HUES6 (cell line): ENCODE results near the gene MCTP1.

Experiments used
- H3K27ac ChIP-seq: 2 replicates; pipeline ENCODE4 v1.7.0; 2013; ENCODE audit warnings: low read depth, mild to moderate bottlenecking, low read length, inconsistent platforms
- H3K27me3 ChIP-seq: 2 replicates; pipeline ENCODE4 v1.6.1; 2013; ENCODE audit warnings: low read length; ENCODE audit not compliant: control insufficient read depth, insufficient read depth
- H3K36me3 ChIP-seq: 2 replicates; pipeline ENCODE4 v1.6.1; 2013; ENCODE audit warnings: low read length; ENCODE audit not compliant: control insufficient read depth, insufficient read depth
- H3K4me1 ChIP-seq: 2 replicates; pipeline ENCODE4 v1.6.1; 2013; ENCODE audit warnings: low read length; ENCODE audit not compliant: control insufficient read depth, insufficient read depth
- H3K4me3 ChIP-seq: 2 replicates; pipeline ENCODE4 v1.5.1; 2013; ENCODE audit warnings: low read depth, low read length
- H3K9ac ChIP-seq: one replicate; pipeline ENCODE4 v1.6.1; 2013; ENCODE audit warnings: mild to moderate bottlenecking, low read length
- H3K9me3 ChIP-seq: 2 replicates; pipeline ENCODE4 v1.6.1; 2013; ENCODE audit warnings: low read depth, low read length; ENCODE audit not compliant: control insufficient read depth, insufficient read depth

MCTP1 gene

DNA sequence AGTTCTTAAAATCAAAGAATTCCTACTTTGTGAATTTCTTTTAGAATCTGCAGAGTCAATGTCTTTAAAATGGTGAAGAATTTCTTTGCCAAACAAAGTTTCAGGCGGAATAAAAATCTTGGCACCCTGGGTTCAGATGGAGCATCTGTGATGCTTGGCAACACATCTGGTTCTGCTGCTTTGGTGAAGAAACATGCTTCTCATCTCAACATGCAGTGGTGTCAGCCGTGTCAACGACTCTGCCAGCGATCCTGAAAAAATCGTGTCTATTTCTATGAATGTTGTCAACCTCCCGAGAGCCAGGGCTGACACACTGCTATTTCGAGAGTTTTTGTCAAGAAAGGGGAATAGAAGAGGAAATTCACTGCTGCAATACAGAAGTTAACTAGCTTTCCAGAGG lies 514.9 kb downstream of the MCTP1 start:
- no peak overlapping the region for H3K9ac ChIP-seq
- no peaks in the 10 kb centered on the region for H3K9me3 ChIP-seq
- H3K27me3 ChIP-seq = no peaks in the 10 kb centered on the region
- H3K4me1 ChIP-seq = no peaks in the 10 kb centered on the region
- no peak overlapping the region for H3K27ac ChIP-seq
- no peaks in the 10 kb centered on the region for H3K36me3 ChIP-seq
- no peak overlapping the region for H3K4me3 ChIP-seq

DNA sequence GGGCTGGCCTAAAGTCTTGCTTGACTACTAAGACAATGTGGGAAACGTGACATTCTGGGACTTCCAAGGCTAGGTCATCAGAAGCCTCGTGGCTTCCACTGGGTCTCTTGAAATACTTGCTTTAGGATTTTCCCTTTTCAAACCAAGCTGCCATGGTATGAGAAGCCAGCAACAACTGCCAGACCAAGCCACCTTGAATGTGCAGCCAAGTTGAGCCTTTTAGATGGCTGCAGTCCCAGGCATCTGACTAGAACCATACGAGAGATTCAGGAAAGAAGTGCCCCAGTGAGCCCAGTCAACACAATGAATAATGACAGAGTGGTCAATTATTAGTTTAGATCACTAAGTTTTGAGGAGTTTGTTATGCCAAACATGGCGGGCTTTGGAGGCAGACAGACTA lies 523.1 kb downstream of the MCTP1 start:
- Histone ChIP-seq H3K27ac (no peak overlapping the region), H3K9ac (no peak overlapping the region), H3K27me3 (no peaks in the 10 kb centered on the region), H3K4me1 (no peaks in the 10 kb centered on the region), H3K9me3 (no peaks in the 10 kb centered on the region), H3K4me3 (no peak overlapping the region), H3K36me3 (no peaks in the 10 kb centered on the region)

DNA sequence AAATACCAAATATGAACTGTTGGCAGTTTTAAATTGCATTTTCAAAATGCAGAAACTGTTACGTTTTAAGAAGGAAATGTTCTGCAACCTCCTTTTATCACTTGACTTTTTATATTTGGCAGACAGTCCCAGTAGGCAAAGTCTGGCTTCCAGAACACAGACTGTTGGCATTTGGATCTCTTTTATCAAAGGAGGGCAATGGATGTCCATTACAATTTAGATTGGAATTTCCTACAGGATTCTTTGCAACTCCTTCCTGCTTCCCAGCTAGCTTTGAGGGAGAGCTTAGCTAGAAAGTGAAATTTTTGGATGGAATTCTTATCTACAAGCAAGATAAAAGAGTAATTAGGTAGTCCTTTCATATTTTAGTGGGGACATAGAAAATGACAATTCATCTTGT lies 523.8 kb downstream of the MCTP1 start:
- no peaks in the 10 kb centered on the region for H3K36me3 ChIP-seq

DNA sequence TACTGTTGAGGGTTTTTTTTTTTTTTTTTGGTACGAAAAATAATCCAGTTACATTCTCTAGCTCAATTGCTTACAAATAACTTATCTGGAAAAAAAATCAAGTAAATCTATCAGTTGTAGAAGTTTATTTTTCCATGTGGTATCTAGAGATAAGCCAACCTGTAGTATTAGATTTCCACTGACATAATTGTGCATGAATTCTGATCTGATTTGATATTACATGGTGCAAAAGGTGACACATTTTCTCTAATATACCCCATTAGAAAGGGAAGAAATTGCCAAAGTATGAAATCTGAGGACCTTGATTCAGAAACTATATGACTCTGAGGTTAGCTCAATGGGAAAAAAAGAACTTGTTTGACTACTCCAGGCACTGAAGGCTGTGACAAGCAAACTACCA lies 524.9 kb downstream of the MCTP1 start:
- H3K9ac ChIP-seq = no peak overlapping the region
- H3K4me1 ChIP-seq = no peaks in the 10 kb centered on the region
- H3K36me3 ChIP-seq = no peaks in the 10 kb centered on the region
- no peaks in the 10 kb centered on the region for H3K27me3 ChIP-seq
- H3K27ac ChIP-seq = no peak overlapping the region
- no peak overlapping the region for H3K4me3 ChIP-seq
- no peaks in the 10 kb centered on the region for H3K9me3 ChIP-seq

More for the DNA sequence above, 523.8 kb downstream of the MCTP1 start:
- no peaks in the 10 kb centered on the region for H3K4me1 ChIP-seq
- no peak overlapping the region for H3K27ac ChIP-seq
- H3K4me3 ChIP-seq = no peak overlapping the region
- no peaks in the 10 kb centered on the region for H3K27me3 ChIP-seq
- H3K9ac ChIP-seq = no peak overlapping the region
- H3K9me3 ChIP-seq = no peaks in the 10 kb centered on the region

DNA sequence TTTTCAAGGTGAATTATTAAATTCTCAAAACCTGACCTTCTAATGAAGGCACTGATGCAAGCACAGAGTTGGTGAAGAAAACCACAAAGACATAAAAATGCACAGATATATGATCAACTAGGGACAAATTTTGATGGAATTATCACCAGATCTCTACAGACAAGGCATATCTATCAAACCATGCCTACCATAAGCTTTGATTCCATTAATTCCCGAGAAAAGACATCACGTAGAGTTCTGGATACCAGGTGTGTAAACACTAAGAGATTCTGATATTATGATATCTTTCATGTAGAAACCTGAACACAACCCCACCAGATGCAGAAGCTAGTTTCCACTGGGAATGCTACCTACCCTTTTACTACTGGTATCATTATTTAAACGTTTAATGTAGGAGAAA lies 525.9 kb downstream of the MCTP1 start:
- H3K27me3 ChIP-seq = no peaks in the 10 kb centered on the region
- no peak overlapping the region for H3K9ac ChIP-seq
- no peak overlapping the region for H3K27ac ChIP-seq
- H3K9me3 ChIP-seq = no peaks in the 10 kb centered on the region
- no peak overlapping the region for H3K4me3 ChIP-seq
- H3K36me3 ChIP-seq = no peaks in the 10 kb centered on the region
- H3K4me1 ChIP-seq = no peaks in the 10 kb centered on the region

DNA sequence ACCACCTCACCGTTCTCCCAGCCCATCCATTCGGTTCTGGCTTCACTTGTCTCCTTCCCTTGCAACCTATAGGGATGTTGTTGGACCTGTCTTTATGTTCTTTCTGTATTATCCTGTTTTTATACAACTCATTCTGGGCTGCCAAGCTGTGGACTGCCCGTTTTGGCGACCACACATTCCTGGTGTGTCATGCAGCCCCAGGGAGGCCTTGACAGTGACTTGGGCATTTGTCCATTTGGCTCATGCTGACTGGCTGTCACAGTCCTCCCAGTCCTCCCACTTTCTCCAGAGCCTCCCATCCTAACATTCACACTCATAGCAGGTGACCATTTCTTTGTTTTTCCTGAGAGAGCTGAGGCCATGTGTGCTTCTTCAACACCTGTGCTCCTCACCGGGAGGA lies 530.1 kb downstream of the MCTP1 start:
- H3K9ac ChIP-seq = no peak overlapping the region
- no peaks in the 10 kb centered on the region for H3K27me3 ChIP-seq
- no peaks in the 10 kb centered on the region for H3K36me3 ChIP-seq
- no peak overlapping the region for H3K4me3 ChIP-seq
- H3K9me3 ChIP-seq = no peaks in the 10 kb centered on the region
- H3K27ac ChIP-seq = no peak overlapping the region
- no peaks in the 10 kb centered on the region for H3K4me1 ChIP-seq

DNA sequence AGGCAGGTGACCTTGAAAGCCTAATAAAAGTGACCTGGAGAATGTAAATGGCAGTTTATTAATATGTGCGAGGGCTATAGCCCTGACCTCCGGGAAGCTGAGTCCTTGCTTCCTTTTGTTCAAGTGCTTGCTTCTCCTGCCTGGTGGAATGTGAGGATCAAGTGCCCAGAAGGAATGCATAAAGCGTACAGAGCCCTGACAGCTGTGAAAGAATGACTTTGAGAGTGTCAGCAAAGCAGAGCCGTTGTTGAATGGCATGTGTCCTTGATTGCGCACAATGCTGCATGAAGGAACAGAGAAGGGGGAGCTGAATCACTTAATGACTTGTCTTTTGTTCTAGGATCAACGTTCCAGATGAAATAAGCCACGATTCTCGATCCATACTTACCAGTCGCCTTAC lies 533.4 kb downstream of the MCTP1 start:
- Histone ChIP-seq H3K27ac (no peak overlapping the region), H3K4me1 (no peaks in the 10 kb centered on the region), H3K27me3 (no peaks in the 10 kb centered on the region), H3K36me3 (no peaks in the 10 kb centered on the region), H3K9me3 (no peaks in the 10 kb centered on the region), H3K4me3 (no peak overlapping the region), H3K9ac (no peak overlapping the region)

DNA sequence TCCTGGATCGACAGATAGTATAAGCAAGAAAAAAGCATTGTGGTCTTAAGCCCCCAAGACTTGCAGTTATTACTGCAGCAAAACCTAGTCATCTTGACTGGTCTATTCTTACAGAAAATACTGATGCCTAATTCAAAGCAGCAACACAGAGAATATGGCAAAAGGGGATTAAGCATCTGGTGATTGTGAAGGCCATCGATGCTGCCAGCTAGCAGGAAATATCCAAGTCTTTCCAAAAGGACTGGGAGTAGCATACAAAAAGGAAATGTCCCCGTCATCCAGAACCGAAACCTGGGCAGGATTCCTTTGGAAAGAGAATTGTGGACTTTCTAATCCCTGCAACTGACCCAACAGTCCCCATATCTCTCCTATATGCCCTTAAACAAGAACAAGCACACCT lies 534.2 kb downstream of the MCTP1 start:
- H3K9ac ChIP-seq = no peak overlapping the region
- H3K27me3 ChIP-seq = no peaks in the 10 kb centered on the region
- H3K36me3 ChIP-seq = no peaks in the 10 kb centered on the region
- H3K9me3 ChIP-seq = no peaks in the 10 kb centered on the region
- H3K27ac ChIP-seq = no peak overlapping the region
- no peaks in the 10 kb centered on the region for H3K4me1 ChIP-seq
- H3K4me3 ChIP-seq = no peak overlapping the region

DNA sequence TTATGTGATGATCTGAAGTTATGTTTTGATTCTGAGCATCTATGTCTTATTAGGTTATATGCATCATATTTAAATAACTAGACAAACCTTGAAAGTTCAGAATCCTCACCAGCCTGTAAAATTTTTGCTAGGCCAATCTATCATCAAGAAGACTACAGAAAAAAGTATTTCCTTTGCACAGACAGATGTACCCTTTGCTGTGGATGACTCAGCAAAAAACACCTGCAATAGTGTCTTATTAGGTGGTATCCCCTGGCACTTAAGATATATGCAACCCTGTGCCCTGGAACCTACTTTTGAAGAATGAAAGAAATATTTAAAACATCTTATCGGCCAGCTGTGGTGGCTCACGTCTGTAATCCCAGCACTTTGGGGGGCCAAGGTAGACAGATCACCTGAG lies 535.9 kb downstream of the MCTP1 start:
- Histone ChIP-seq H3K4me1 (no peaks in the 10 kb centered on the region), H3K9me3 (no peaks in the 10 kb centered on the region), H3K4me3 (no peak overlapping the region), H3K27ac (no peak overlapping the region), H3K9ac (no peak overlapping the region), H3K27me3 (no peaks in the 10 kb centered on the region), H3K36me3 (no peaks in the 10 kb centered on the region)

DNA sequence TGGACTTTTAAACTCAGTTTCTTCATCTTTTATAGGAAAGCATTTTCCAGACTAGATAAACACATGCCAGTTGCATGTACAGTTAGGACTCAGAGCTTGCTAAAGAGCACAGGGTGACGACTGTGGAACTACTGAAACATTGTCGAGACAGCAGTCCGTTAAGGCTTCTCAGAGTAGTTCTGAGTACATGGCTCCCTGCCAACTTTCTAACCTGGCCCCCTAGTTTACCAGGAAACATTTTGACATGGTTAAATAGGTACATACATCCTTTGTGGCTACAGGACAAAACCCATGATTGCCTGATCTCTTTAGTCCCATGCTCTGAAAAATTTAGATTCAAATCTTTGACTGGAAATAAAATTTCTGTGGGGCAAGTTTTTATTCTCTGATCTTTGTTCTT lies 536.7 kb downstream of the MCTP1 start:
- no peaks in the 10 kb centered on the region for H3K9me3 ChIP-seq
- H3K27ac ChIP-seq = no peak overlapping the region
- no peaks in the 10 kb centered on the region for H3K36me3 ChIP-seq
- no peaks in the 10 kb centered on the region for H3K27me3 ChIP-seq
- no peaks in the 10 kb centered on the region for H3K4me1 ChIP-seq
- H3K9ac ChIP-seq = no peak overlapping the region
- no peak overlapping the region for H3K4me3 ChIP-seq

DNA sequence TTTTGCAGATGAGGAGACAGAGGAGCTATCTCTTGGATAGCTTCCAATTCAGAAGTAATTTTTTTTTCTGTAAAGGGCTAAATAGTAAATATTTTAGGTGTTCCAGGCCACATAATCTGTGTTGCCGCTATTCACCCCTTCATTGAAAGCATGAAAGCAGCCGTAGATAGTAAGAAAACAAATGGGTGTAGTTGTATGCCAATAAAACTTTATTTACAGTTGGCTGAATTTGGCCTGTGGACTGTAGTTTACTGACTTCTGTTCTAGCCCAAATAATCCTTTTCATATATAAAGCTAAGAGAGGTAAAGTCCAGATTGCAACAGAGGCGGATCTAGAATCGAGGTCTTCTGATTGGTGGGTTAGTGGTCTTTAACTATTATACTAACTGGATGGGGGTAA lies 537.5 kb downstream of the MCTP1 start:
- no peaks in the 10 kb centered on the region for H3K9me3 ChIP-seq
- no peak overlapping the region for H3K4me3 ChIP-seq
- no peak overlapping the region for H3K27ac ChIP-seq
- no peak overlapping the region for H3K9ac ChIP-seq
- no peaks in the 10 kb centered on the region for H3K36me3 ChIP-seq
- no peaks in the 10 kb centered on the region for H3K27me3 ChIP-seq
- no peaks in the 10 kb centered on the region for H3K4me1 ChIP-seq

DNA sequence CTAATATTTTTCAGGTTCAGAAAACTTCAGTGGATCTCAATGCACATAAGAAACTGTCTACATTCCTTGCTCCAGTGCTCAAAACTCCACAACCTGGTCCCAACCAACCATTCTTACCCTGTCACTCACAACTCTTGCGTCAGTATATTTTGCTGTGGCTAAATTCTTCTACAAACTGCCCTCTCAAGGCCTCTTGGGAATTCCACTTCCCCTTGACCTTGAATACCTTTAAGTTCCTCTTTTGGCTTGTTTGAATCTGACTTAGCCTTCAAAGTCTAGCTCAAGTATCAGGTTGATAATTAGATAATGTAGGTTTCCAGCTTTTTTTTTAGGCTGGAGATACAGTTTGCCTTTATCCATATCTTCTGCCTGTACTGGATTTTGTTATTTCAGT lies 538.2 kb downstream of the MCTP1 start:
- H3K9me3 ChIP-seq = no peaks in the 10 kb centered on the region
- no peak overlapping the region for H3K9ac ChIP-seq
- H3K36me3 ChIP-seq = no peaks in the 10 kb centered on the region
- no peaks in the 10 kb centered on the region for H3K4me1 ChIP-seq
- H3K4me3 ChIP-seq = no peak overlapping the region
- H3K27ac ChIP-seq = no peak overlapping the region
- no peaks in the 10 kb centered on the region for H3K27me3 ChIP-seq
